Measurements from ENCODE around the gene OGG1. TPM values are rescaled to one million over a fixed set of nuclear protein-coding genes. Genes with fewer than 3 reads are reported as not detected.

Gene OGG1
- total and polyA plus RNA-seq, 9 of the 15 experiments (the other 6 are each of a cell fraction or from before 2014, with no cell fraction given): 6.6 to 33.0 (median 24.4) TPM

DNA sequence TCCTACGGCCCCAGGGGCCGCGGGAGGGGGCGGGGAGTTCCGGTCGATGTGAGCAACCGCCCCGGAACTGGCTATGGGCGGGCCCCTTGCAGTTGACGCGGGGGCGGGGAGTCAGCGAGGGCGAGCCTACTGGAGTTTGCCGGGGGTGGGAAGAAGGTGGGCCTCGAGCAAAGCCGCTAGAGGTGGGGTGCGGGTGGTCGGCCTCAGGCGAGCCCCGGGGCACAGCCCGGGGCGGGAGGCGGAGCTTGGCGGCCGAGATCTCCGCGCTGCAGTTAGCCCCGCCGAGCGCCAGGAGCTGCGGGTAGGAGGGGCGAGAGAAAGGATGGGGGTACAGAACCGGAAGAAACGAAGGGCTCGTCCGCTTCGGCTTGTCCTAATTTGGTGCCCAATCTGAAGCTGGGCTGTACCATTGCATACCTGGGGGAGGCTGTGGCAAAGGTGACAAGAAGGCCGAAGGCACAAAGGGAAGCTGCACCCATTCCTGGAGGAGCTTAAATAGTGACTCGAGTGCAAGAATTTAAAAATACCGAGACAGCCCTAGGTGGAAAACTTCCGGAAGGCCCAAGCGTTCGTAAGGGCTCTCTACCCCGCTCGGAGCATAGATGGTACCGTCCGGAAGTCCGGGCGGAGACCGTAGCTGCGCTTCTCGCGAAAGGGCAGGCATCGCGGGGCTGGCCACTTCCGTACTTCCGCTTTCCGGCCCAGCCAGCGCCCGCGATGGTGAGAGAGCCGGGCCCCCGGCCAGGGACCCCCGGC lies 42.8 kb downstream of the OGG1 start, which contains the start of the genes ARPC4 and TADA3 (continued):
- TF ChIP-seq, protein P1, sequence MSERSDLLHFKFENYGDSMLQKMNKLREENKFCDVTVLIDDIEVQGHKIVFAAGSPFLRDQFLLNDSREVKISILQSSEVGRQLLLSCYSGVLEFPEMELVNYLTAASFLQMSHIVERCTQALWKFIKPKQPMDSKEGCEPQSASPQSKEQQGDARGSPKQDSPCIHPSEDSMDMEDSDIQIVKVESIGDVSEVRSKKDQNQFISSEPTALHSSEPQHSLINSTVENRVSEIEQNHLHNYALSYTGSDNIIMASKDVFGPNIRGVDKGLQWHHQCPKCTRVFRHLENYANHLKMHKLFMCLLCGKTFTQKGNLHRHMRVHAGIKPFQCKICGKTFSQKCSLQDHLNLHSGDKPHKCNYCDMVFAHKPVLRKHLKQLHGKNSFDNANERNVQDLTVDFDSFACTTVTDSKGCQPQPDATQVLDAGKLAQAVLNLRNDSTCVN (CRISPR knock-in tag; IDR thresholded peaks at IDR 0.05): no peak
- TF ChIP-seq, protein P2, sequence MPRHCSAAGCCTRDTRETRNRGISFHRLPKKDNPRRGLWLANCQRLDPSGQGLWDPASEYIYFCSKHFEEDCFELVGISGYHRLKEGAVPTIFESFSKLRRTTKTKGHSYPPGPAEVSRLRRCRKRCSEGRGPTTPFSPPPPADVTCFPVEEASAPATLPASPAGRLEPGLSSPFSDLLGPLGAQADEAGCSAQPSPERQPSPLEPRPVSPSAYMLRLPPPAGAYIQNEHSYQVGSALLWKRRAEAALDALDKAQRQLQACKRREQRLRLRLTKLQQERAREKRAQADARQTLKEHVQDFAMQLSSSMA (CRISPR knock-in tag; IDR thresholded peaks at IDR 0.05): no peak
- TF ChIP-seq, protein P3, sequence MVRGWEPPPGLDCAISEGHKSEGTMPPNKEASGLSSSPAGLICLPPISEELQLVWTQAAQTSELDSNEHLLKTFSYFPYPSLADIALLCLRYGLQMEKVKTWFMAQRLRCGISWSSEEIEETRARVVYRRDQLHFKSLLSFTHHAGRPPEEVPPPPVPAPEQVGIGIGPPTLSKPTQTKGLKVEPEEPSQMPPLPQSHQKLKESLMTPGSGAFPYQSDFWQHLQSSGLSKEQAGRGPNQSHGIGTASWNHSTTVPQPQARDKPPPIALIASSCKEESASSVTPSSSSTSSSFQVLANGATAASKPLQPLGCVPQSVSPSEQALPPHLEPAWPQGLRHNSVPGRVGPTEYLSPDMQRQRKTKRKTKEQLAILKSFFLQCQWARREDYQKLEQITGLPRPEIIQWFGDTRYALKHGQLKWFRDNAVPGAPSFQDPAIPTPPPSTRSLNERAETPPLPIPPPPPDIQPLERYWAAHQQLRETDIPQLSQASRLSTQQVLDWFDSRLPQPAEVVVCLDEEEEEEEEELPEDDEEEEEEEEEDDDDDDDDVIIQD (CRISPR knock-in tag; IDR thresholded peaks at IDR 0.05): 0 out of 2 replicates have a peak, but pooled peaks have one; percentile 28
- TF ChIP-seq ZNF232 (CRISPR knock-in tag; IDR thresholded peaks at IDR 0.05): no peak
- TF ChIP-seq CEBPB (tag; IDR thresholded peaks at IDR 0.05): no peak
- TF ChIP-seq SMAD1 (IDR thresholded peaks at IDR 0.05; ENCODE audit: low read depth, low read length, partially characterized antibody): peak; percentile 72
- TF ChIP-seq ZNF436 (CRISPR knock-in tag; IDR thresholded peaks at IDR 0.05): 0 out of 2 replicates have a peak, but pooled peaks have one; percentile 3
- peak; percentile 29 for TF ChIP-seq FIP1L1 (IDR thresholded peaks at IDR 0.05; ENCODE audit: low read depth, low read length, poor library complexity, severe bottlenecking)
- TF ChIP-seq, protein P4, sequence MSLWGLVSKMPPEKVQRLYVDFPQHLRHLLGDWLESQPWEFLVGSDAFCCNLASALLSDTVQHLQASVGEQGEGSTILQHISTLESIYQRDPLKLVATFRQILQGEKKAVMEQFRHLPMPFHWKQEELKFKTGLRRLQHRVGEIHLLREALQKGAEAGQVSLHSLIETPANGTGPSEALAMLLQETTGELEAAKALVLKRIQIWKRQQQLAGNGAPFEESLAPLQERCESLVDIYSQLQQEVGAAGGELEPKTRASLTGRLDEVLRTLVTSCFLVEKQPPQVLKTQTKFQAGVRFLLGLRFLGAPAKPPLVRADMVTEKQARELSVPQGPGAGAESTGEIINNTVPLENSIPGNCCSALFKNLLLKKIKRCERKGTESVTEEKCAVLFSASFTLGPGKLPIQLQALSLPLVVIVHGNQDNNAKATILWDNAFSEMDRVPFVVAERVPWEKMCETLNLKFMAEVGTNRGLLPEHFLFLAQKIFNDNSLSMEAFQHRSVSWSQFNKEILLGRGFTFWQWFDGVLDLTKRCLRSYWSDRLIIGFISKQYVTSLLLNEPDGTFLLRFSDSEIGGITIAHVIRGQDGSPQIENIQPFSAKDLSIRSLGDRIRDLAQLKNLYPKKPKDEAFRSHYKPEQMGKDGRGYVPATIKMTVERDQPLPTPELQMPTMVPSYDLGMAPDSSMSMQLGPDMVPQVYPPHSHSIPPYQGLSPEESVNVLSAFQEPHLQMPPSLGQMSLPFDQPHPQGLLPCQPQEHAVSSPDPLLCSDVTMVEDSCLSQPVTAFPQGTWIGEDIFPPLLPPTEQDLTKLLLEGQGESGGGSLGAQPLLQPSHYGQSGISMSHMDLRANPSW (CRISPR knock-in tag; IDR thresholded peaks at IDR 0.05): peak; percentile 18; the same call in 1 of the 2 replicates
- peak; percentile 83 for TF ChIP-seq GABPB1 (CRISPR knock-in tag; IDR thresholded peaks at IDR 0.05)
- TF ChIP-seq, protein P5, sequence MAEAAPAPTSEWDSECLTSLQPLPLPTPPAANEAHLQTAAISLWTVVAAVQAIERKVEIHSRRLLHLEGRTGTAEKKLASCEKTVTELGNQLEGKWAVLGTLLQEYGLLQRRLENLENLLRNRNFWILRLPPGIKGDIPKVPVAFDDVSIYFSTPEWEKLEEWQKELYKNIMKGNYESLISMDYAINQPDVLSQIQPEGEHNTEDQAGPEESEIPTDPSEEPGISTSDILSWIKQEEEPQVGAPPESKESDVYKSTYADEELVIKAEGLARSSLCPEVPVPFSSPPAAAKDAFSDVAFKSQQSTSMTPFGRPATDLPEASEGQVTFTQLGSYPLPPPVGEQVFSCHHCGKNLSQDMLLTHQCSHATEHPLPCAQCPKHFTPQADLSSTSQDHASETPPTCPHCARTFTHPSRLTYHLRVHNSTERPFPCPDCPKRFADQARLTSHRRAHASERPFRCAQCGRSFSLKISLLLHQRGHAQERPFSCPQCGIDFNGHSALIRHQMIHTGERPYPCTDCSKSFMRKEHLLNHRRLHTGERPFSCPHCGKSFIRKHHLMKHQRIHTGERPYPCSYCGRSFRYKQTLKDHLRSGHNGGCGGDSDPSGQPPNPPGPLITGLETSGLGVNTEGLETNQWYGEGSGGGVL (CRISPR knock-in tag; IDR thresholded peaks at IDR 0.05): no peak
- TF ChIP-seq CSDE1 (IDR thresholded peaks at IDR 0.05): no peak
- TF ChIP-seq XRCC3 (IDR thresholded peaks at IDR 0.05): no peak
- peak; percentile 96 for TF ChIP-seq TOE1 (IDR thresholded peaks at IDR 0.05; ENCODE audit: borderline replicate concordance)
- no peak for TF ChIP-seq TOE1 (CRISPR knock-in tag; IDR thresholded peaks at IDR 0.05; ENCODE audit: borderline replicate concordance, low read depth)
- TF ChIP-seq, protein P6, sequence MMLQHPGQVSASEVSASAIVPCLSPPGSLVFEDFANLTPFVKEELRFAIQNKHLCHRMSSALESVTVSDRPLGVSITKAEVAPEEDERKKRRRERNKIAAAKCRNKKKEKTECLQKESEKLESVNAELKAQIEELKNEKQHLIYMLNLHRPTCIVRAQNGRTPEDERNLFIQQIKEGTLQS (IDR thresholded peaks at IDR 0.05): peak; percentile 52; the same call in 1 of the 2 replicates
- TF ChIP-seq, protein P6 (CRISPR knock-in tag; conservative IDR thresholded peaks at IDR 0.05): no peak
- TF ChIP-seq EHMT2 (IDR thresholded peaks at IDR 0.05): no peak
- TF ChIP-seq FOXJ2 (tag; IDR thresholded peaks at IDR 0.05): peak; percentile 75
